Coronary artery (tissue), 2 donors: Measurements from ENCODE around the gene PDE8B.

Experiments
- DNase-seq: peaks from one replicate; pipeline ENCODE4 v3.0.0-alpha.2; 2017; ENCODE audit warnings: low spot score
- H3K27ac ChIP-seq, 2 donors: fragments of 200-600 bp; sonication (generic); one replicate each; pipeline ENCODE4 v1.5.1; 2016 to 2019
- H3K4me3 ChIP-seq: fragments of 200-600 bp; sonication (generic); 2 replicates; pipeline ENCODE4 v1.5.1; 2016; ENCODE audit warnings: mild to moderate bottlenecking, moderate library complexity
- CTCF ChIP-seq: fragments of 200-600 bp; sonication (generic); IDR thresholded peaks from one replicate; pipeline ENCODE4 v1.5.1; 2019; ENCODE audit warnings: antibody characterized with exemption

The PDE8B gene

GRCh38 chr5:77355751-77356150, 145.3 kb downstream of the PDE8B start:
- DNase-seq: no peak
- Histone ChIP-seq H3K27ac (no peak overlapping the region), H3K4me3 (no peak overlapping the region)
- TF ChIP-seq CTCF: no peak

GRCh38 chr5:77356740-77357139, 146.3 kb downstream of the PDE8B start:
- Histone ChIP-seq H3K27ac (no peak overlapping the region), H3K4me3 (no peak overlapping the region)
- DNase-seq: no peak
- TF ChIP-seq CTCF: no peak

- Histone ChIP-seq H3K27ac (peak overlapping the region in 1 of 2 donors; percentile 64), H3K4me3 (no peak overlapping the region)
- TF ChIP-seq CTCF: no peak
- DNase-seq: no peak
Measured at GRCh38 chr5:77358255-77359205, 148.1 kb downstream of the PDE8B start.

GRCh38 chr5:77359231-77359630, 148.8 kb downstream of the PDE8B start:
- DNase-seq: no peak
- TF ChIP-seq CTCF: no peak
- Histone ChIP-seq H3K4me3 (no peak overlapping the region), H3K27ac (peak overlapping the region in 1 of 2 donors; percentile 64)

DNA sequence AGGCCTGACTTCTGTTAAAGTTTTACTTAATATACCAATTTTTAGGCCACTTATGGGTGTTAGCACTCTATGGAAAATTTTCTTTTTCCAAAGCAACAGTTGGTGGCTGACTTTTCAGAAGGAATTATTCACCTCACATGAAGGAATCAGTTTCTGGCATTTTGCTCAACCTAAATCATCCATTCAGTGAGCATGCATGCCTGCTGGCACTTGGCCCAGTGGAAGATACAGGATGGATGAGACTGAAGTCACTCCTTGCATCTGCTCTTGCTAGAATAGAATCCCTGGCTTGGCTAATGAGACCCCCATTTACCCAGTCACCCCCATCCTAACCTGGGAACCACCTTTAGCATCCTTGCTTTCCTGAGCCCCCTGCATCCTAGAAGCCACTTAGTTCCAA, 149.9 kb downstream of the PDE8B start:
- H3K4me3 ChIP-seq: no peak overlapping the region
- no peak for DNase-seq
- TF ChIP-seq CTCF: no peak
- no peak overlapping the region for H3K27ac ChIP-seq

DNA sequence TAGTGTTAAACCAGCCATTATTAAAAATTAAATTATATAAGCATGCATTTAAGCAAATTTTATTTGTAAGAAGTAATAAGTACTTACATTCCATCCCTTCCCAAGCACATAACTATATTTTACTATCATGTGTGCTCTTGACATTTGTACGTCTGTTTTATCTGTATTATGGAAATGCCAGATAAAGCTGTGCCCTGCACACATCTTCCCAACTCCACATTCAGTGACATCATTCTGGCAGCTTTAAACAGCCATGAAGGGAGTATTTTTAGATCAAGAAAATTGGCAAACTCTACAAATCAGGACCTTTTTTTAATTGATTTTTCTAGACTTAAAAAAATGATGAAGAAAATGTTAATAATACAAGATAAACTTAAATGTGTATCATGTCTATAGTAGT, 150.5 kb downstream of the PDE8B start:
- no peak for DNase-seq
- no peak overlapping the region for H3K27ac ChIP-seq
- no peak for TF ChIP-seq CTCF

More for the DNA sequence above, 150.5 kb downstream of the PDE8B start:
- H3K4me3 ChIP-seq: no peak overlapping the region
